NOMO-1 (cell line): Measurements from ENCODE around the gene MTG2.
A peak's percentile ranks its signal among the peaks of the same experiment; 100 is the strongest.

Experiments
- DNase-seq, 2 experiments: peaks; one replicate each; lab custom pipeline; 2025; ENCODE audit not compliant: unreplicated experiment in 2 of 2; lab: John Stamatoyannopoulos, UW

The MTG2 gene

GRCh38 chr20:62232194-62232593 is 49.4 kb downstream of the MTG2 start:
- no peak for DNase-seq

- no peak for DNase-seq
Observed at GRCh38 chr20:62232770-62233645, 50.2 kb downstream of the MTG2 start.

- no peak for DNase-seq
Observed at GRCh38 chr20:62233684-62234083, 50.9 kb downstream of the MTG2 start.

GRCh38 chr20:62234339-62234738 is 51.5 kb downstream of the MTG2 start:
- no peak for DNase-seq

- no peak for DNase-seq
Observed at GRCh38 chr20:62235001-62235776, 52.4 kb downstream of the MTG2 start.

- no peak for DNase-seq
Observed at GRCh38 chr20:62235777-62236157, 52.9 kb downstream of the MTG2 start.

GRCh38 chr20:62236200-62236599 is 53.4 kb downstream of the MTG2 start:
- DNase-seq = no peak

GRCh38 chr20:62236766-62237513 is 54.1 kb downstream of the MTG2 start:
- no peak for DNase-seq

GRCh38 chr20:62237514-62237800 is 54.6 kb downstream of the MTG2 start:
- DNase-seq = no peak

GRCh38 chr20:62237801-62238568 is 55.2 kb downstream of the MTG2 start, which contains the start of gene OSBPL2:
Gene OSBPL2, plus strand, starts transcription at chr20:62238521. Its CDS starts 17,664 bp downstream, at chr20:62256185.
- DNase-seq = peak; percentile 96 to 98

GRCh38 chr20:62238569-62239277 is 55.9 kb downstream of the MTG2 start:
- no peak for DNase-seq

- peak in 1 of 2 experiments; percentile 31 for DNase-seq
Observed at GRCh38 chr20:62239278-62239879, 56.6 kb downstream of the MTG2 start.

- no peak for DNase-seq
Observed at GRCh38 chr20:62240020-62240685, 57.3 kb downstream of the MTG2 start.

- DNase-seq = no peak
Observed at GRCh38 chr20:62241506-62241905, 58.7 kb downstream of the MTG2 start.

GRCh38 chr20:62242176-62242575 is 59.3 kb downstream of the MTG2 start:
- DNase-seq = no peak

- no peak for DNase-seq
Observed at GRCh38 chr20:62243106-62243505, 60.3 kb downstream of the MTG2 start.

- DNase-seq = no peak
Observed at GRCh38 chr20:62243906-62244515, 61.2 kb downstream of the MTG2 start.

- no peak for DNase-seq
Observed at GRCh38 chr20:62244644-62245108, 61.8 kb downstream of the MTG2 start.

GRCh38 chr20:62245911-62246280 is 63.1 kb downstream of the MTG2 start:
- DNase-seq = no peak
